Measurements from ENCODE around the gene SMTNL2.
"Not testable (repeated sequence)": the region's sequence is repeated elsewhere in the genome, so short reads cannot be mapped to it uniquely, and the experiment has no call there.

Gene SMTNL2

DNA sequence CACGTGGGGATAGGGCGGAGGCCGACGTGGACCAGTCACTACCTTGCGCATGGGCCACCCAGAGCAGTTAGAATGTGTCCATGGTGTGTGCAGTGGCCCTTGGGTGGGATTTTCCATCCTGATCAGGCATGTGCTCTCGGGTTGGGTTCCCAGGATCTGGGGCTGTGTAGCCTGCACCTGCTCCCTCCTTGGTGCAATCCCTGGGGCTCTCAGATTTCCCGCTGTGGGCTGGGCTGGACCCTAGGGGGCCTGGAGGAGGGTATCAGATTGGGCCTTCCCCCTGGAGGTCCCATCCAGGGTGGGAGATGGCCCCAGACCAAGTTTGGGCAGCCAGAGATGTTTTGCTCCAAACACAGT, 1.3 kb downstream of the SMTNL2 start:
- no peak overlapping the region for H3K4me3 ChIP-seq (ENCODE audit: control insufficient read depth, low read depth, low read length)
- no peak for DNase-seq (ENCODE audit: low read depth)
- TF ChIP-seq, protein P1, sequence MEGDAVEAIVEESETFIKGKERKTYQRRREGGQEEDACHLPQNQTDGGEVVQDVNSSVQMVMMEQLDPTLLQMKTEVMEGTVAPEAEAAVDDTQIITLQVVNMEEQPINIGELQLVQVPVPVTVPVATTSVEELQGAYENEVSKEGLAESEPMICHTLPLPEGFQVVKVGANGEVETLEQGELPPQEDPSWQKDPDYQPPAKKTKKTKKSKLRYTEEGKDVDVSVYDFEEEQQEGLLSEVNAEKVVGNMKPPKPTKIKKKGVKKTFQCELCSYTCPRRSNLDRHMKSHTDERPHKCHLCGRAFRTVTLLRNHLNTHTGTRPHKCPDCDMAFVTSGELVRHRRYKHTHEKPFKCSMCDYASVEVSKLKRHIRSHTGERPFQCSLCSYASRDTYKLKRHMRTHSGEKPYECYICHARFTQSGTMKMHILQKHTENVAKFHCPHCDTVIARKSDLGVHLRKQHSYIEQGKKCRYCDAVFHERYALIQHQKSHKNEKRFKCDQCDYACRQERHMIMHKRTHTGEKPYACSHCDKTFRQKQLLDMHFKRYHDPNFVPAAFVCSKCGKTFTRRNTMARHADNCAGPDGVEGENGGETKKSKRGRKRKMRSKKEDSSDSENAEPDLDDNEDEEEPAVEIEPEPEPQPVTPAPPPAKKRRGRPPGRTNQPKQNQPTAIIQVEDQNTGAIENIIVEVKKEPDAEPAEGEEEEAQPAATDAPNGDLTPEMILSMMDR (conservative IDR thresholded peaks at IDR 0.05; ENCODE audit: control insufficient read depth, insufficient read depth, low read depth, low read length), result no peak

- TF ChIP-seq, protein P1 (conservative IDR thresholded peaks at IDR 0.05; ENCODE audit: control insufficient read depth, insufficient read depth, low read depth, low read length), result no peak
- H3K4me3 ChIP-seq (ENCODE audit: control insufficient read depth, low read depth, low read length), result no peak overlapping the region
- no peak for DNase-seq (ENCODE audit: low read depth)
These were observed 1.7 kb downstream of the SMTNL2 start for GRCh38 chr17:4586043-4586442.

DNA sequence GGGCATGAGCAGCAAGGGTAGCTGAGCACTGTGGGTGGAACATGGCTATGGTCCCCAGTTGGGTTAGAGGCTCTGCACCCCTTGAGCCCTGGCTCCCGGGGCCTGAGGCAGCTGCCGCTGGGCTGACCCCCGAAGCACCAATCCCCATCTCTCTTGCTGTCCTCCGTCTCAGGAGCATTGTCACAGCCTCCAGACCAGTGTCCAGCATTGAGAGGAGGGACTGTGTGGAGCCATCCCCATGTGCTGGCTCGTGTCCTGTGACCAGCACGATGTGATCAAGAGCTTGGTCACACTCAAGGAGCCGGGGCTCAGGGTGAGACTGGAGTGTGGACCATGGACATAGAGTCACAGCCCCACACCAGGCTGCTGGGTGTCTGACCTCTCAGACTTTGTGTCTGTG, 2.9 kb downstream of the SMTNL2 start:
- DNase-seq (ENCODE audit: low read depth), result no peak
- TF ChIP-seq, protein P1 (conservative IDR thresholded peaks at IDR 0.05; ENCODE audit: control insufficient read depth, insufficient read depth, low read depth, low read length), result no peak
- no peak overlapping the region for H3K4me3 ChIP-seq (ENCODE audit: control insufficient read depth, low read depth, low read length)

GRCh38 chr17:4587803-4588202, 3.5 kb downstream of the SMTNL2 start:
- DNase-seq (ENCODE audit: low read depth), result no peak
- TF ChIP-seq, protein P1 (conservative IDR thresholded peaks at IDR 0.05; ENCODE audit: control insufficient read depth, insufficient read depth, low read depth, low read length), result no peak
- H3K4me3 ChIP-seq (ENCODE audit: control insufficient read depth, low read depth, low read length), result no peak overlapping the region

- TF ChIP-seq, protein P1 (conservative IDR thresholded peaks at IDR 0.05; ENCODE audit: control insufficient read depth, insufficient read depth, low read depth, low read length), result no peak
- DNase-seq (ENCODE audit: low read depth), result no peak
- no peak overlapping the region for H3K4me3 ChIP-seq (ENCODE audit: control insufficient read depth, low read depth, low read length)
These were observed 4.1 kb downstream of the SMTNL2 start for GRCh38 chr17:4588391-4588790.

GRCh38 chr17:4588898-4589625, 4.7 kb downstream of the SMTNL2 start:
- DNase-seq (ENCODE audit: low read depth), result no peak
- TF ChIP-seq, protein P1 (conservative IDR thresholded peaks at IDR 0.05; ENCODE audit: control insufficient read depth, insufficient read depth, low read depth, low read length), result no peak
- no peak overlapping the region for H3K4me3 ChIP-seq (ENCODE audit: control insufficient read depth, low read depth, low read length)

- not testable (repeated sequence) for H3K4me3 ChIP-seq (ENCODE audit: control insufficient read depth, low read depth, low read length); DNase-seq (ENCODE audit: low read depth)
These were observed 5.7 kb downstream of the SMTNL2 start for GRCh38 chr17:4590042-4590441.
